Suppressor macrophage treated with lipopolysaccharide for 4 hours (primary cell): ENCODE results near the gene ATRNL1.
A peak's percentile ranks its signal among the peaks of the same experiment; 100 is the strongest.

Source experiments
- DNase-seq: peaks from one replicate; pipeline ENCODE4 v3.0.0-alpha.2; 2020

The ATRNL1 gene, protein sequence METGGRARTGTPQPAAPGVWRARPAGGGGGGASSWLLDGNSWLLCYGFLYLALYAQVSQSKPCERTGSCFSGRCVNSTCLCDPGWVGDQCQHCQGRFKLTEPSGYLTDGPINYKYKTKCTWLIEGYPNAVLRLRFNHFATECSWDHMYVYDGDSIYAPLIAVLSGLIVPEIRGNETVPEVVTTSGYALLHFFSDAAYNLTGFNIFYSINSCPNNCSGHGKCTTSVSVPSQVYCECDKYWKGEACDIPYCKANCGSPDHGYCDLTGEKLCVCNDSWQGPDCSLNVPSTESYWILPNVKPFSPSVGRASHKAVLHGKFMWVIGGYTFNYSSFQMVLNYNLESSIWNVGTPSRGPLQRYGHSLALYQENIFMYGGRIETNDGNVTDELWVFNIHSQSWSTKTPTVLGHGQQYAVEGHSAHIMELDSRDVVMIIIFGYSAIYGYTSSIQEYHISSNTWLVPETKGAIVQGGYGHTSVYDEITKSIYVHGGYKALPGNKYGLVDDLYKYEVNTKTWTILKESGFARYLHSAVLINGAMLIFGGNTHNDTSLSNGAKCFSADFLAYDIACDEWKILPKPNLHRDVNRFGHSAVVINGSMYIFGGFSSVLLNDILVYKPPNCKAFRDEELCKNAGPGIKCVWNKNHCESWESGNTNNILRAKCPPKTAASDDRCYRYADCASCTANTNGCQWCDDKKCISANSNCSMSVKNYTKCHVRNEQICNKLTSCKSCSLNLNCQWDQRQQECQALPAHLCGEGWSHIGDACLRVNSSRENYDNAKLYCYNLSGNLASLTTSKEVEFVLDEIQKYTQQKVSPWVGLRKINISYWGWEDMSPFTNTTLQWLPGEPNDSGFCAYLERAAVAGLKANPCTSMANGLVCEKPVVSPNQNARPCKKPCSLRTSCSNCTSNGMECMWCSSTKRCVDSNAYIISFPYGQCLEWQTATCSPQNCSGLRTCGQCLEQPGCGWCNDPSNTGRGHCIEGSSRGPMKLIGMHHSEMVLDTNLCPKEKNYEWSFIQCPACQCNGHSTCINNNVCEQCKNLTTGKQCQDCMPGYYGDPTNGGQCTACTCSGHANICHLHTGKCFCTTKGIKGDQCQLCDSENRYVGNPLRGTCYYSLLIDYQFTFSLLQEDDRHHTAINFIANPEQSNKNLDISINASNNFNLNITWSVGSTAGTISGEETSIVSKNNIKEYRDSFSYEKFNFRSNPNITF (N-terminal part only)

DNA sequence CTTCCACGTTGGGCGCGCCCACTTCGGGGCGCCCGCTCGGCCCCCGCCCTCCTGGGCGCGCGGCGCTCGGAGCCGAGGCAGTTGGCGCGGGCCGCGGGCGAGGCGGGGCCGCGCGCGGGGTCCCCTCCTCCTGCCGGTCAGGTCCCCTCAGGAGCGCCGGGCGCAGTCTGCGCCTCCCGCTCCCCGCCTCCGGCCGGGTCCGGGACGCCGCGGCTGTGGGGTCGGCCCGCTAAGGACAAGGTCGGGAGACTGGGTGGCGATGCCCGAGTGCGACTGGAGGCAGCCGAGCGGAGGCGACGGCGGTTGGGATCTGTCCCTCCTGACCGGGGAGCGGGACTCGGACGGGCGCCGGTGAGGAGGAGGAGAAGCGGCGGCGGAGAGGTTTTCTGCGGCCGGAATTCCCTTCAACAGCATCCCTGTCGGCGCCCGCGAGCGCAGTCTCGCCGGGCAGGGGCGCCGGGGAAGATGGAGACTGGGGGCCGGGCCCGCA is at the start of gene ATRNL1:
TSS of gene ATRNL1 (plus strand) at position 80 of the 490 bp plus-strand sequence. CDS start at position 466, 386 bp downstream.
- peak; percentile 1 for DNase-seq

DNA sequence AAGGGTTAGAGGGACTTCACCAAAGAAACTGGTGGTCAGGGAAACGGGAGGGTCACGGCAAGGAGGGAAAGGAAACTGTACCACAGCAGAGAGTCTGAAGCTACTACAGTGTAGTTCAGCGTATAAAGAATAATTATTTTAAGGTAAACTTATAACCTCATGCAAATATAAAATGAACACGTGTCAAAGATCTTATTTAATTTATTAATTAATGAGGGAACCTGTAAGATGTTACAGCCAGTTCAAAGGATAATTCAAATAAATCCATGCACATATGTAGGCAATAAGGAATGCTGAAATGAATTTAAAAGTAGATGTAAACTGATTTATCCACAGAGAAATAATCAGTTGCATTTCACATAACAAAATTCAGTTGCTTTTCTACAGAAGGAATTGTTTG is 49.4 kb upstream of the ATRNL1 start:
- no peak for DNase-seq

DNA sequence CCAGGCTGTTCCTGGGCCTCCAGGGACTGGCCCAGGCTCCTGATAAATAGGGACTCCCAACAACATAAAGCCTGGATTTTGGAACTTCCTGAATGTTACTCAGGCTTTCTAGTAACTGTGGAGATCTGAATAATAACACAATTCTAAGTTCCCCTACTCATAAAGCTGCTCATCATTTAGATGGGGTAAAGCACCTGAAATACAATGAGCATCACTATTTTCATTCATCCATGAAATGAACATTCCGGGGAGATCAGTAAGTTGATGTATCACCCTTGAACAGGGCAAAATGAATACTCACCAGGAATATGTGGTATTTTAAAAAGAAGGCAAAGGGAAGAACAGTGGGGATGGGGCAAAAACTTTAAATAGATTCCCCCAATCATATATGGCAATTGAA is 48.3 kb upstream of the ATRNL1 start:
- no peak for DNase-seq

DNA sequence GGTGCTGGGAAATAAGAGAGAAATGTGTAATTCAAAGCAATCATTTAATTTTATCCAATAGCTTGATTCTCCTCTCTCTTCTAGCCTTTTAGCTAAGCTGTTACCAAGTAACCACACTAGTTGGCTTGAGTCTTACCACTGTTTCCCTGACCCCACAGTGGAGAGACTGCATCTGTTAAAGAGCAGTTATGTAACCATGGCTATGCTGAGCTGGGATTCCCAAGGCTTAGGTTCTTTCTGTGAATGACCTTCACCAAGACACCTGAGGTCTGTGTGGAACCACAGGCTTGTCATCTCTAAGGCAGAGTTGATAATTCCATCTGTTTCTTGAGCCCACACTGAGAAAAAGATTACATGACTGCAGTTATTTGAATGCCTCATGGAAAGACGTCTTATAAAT is 47.7 kb upstream of the ATRNL1 start:
- no peak for DNase-seq

DNA sequence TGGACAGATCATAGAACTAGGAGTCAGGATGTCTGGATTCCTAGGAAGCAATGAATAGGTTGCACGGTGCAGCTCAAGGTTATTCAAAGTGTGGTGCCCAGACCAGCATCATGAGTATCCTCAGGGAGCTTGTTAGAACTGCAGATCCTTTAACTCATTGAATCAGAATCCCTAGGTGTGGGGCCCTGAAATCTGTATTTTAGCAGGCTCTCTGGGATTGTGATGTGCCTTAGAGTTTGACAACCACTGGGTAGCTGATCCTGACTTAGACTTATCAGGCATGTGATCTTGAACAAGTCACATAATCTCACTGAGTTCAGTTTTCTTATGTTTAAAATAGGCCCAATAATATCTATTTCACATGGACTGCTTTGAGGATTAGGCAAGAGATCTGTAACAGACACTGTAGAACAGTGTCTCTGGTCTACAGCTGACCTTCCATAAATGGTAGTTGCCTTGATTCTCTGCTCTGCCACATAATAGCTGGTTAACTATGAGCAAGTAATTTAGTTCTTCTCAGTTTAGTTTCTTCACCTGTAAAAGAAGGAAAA is 46.4 kb upstream of the ATRNL1 start:
- DNase-seq, result no peak

DNA sequence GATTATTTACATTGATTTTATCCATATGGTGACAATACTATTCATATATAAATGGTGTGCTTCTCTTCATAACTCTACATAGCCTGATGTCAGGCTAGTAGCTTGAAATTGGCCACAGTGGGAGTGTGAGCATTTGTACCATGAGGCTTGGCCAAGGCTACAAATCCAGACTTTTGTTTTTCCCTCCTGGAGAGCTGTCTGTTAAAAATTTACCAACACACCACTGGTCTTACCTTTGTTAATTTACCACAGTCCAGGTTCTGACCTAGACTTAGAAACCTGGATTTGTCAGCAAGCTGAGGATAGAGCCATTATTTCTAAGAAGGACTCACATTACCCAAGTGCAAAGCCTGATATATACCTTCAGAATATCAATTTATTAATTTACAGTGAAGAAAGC is 45.5 kb upstream of the ATRNL1 start:
- no peak for DNase-seq

DNA sequence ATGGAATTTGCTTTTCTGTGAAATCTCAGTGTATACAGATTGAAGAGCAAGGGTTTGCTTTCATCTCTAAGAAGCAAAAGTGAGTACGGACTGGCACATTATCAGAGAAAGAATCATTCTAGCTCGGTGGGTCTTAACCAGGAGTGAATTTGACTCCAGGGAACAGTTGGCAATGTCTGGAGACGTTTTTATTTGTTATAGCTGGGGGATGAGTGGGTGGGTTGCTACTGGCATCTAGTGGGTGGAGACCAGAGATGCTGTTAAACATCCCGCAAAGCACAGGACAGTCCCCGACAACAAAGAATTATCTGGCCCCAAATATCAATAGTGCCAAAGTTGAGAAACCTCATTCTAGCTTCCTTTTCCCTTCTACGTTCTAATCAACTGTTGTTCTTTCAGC is 43.8 kb upstream of the ATRNL1 start:
- no peak for DNase-seq

DNA sequence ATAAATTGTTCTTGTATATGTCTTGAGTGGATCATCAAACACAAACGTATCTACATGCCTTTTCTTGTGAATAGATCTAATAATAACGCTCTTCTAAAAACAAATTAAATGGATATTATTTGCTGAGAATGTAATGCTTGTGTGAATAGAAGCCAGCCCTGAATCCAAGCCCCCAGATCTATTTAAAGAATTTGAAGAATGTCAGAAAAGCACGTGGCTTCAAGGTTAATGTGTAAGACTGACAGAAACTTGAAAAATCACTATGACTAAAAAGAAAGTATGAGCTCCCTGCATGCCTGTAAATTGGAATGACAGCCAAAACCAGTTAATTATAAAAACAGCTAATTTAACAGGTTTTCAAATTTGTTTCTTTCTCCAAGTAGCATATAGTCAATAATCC is 43.2 kb upstream of the ATRNL1 start:
- DNase-seq, result no peak

DNA sequence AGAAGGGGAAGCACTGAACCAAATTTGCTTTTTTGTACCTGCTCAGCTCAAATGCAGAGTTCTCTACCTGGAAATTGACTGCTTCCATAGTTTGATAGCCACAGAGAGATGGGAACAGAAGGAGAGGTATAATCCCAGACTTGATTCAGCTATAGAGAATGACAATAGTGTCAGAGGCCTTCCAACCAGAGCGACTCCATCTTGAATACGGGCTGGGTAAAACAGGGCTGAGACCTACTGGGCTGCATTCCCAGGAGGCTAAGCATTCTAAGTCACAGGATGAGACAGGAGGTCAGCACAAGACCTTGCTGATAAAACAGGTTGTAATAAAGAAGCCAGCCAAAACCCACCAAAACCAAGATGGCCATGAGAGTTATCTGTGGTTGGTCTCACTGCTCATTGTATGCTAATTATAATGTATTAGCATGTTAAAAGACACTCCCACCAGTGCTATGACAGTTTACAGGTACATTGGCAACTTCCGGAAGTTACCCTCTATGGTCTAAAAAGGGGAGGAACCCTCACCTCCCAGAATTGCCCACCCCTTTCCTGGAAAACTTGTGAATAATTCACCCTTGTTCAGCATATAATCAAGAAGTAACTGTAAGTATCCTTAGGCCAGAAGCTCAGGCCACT is 42.7 kb upstream of the ATRNL1 start:
- no peak for DNase-seq

DNA sequence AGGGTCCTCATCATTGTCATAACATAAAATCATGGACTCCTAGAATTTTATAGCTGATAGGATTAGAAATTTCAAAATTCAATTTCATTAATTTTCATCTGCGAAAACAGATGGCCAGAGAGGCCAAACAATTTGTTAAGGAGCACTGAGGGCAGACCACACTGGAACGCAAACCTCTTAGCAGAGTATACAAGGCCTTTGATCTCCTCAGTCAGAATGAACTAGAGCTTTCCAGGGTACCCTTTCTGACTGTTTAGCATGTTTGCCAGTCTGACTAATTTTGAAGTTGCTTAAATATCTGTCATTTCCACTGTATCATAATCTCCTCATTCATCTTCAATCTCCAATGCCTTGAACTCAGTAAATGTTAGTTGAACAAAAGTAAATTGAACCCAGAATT is 41.9 kb upstream of the ATRNL1 start:
- no peak for DNase-seq

DNA sequence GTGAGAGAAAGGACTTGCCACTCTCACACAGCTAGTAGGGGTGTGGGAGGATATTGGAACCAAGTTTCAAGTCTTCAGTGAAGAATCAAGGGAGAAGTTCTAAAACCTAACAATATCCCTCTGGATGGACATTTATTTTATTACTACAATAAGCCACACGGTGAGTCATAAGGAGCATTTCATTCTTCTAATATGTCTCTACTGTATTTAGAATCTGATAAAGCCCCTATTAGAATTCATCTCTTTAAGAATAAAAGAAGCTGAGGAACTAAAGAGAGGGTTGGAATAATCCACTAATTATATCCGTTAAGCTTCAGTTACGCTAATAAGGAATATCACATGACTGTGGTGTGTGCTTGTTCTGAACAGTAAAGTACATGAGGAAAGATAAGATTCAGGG is 40.9 kb upstream of the ATRNL1 start:
- DNase-seq, result no peak

DNA sequence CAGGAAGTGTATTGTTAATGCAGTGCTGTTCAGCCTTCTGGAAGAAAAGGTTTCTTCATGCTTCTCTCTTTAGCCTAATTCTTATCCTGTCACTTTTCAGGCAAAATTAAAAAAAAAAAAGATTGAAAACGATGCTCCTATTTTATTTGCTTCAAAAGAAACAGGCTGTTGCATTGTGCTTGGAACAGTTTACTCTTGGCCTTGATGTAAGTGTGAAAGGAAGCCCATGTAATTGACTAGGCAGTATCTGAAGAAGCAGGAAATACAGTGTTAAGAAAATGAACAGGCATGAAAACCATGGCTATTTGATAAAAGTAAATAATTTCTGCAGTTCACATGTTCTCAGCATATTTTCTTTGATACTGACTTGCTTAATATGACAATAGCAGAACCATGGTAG is 40.4 kb upstream of the ATRNL1 start:
- DNase-seq, result no peak

DNA sequence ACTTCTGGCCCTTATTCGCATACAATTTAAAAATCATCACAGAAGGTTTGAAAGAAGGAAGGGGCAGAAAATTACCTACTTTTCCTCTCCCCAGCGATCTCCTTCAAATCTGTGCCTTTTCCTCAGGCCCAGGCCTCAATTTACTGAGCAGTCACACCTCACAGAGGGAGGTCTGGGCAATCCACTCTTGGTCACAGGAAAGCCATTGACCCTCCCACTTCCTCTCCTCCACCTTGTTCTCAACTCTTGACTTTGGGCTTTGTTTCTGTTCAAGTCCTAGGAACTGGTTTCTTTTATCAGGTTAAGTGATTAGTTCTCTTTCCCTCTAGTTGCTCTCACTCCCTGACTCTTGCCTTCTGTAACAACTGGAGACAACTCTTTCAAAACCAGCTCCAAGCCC is 37.0 kb upstream of the ATRNL1 start:
- DNase-seq, result no peak

DNA sequence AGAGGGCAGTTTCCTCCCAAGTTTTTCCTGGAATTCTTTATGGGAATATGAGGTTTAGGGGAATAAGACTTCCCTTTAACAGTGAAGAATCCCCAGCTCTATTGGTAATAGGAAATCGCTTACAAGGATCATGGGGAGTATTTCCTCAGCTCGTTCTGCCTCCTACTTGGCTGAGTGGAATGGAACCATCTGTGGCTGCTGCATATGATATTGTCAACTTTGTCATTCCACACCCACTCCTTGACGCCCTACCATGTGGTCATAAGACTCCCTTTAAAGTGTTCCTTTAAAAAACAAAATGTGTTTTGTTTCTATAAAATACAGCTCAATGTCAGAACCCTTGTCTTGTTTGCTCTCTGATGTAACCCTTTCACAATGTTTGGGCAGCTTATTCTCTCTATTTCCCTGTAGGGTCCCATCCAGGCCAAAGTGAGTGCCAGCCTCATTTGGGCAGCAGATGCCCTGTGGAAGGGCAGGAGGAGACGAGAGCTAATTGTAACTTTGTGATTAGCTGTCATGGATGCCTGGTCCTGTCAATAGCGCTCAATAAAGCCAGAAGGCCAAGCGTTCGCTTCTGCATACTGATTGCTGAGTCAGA is 33.8 kb upstream of the ATRNL1 start:
- no peak for DNase-seq

DNA sequence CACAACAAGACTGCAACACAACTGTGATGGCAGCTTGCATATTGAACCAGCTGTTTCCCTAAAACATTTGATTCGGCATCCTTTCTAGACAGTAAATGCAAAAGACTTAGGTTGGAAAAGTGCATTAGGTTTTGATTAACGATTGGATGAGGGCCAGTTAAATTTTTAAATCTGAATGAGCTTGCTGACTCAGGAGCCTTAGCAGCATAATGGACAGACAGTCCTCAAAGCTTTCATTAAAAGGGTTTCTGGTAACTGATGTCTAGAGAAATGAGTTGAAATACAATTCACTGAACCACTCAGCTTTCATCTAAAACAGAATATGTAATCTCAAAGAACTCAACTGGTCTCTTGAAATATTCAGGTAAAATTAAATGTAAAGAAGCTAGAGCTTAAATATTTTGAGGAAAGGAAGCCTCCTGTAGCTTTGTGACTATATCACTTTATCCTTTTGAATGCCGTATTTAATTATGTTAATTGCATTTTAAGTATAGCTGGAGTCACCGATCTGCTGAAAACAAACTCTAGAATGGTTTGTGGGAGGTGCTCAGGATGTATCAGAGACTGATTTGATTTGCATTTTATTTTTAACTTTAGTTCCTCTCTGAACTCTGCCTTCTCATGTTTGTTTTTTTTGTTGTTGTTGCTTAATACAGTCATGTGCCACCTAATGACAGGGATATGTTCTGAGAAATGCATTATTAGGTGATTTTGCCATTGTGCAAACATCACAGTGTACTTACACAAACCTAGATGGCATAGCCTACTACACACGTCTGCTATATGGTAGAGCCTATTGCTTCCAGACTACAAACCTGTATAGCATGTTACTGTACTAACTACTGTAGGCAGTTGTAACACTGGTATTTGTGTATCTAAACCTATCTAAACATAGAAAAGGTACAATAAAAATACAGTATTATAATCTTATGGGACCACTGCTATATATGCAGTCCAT is 29.2 kb upstream of the ATRNL1 start:
- DNase-seq, result no peak

DNA sequence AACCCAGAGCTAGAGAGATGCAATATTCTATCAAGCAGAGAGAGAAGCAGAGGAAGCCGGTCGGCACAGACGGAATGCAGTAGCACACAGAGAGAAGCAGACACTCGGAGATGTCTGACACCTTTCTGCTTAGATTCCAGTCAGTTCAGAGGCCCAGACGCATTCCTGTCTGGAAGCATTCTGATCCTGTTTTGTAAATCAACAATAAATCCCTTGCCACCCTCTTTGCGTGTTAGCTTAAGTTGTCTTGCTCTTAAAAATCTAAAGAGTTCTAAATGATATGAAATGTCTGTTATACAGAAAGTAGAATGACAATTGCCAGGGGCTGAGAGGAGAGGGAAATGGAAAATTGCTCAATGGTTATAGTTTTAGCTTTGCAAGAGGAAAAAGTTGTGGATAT is 27.4 kb upstream of the ATRNL1 start:
- no peak for DNase-seq

DNA sequence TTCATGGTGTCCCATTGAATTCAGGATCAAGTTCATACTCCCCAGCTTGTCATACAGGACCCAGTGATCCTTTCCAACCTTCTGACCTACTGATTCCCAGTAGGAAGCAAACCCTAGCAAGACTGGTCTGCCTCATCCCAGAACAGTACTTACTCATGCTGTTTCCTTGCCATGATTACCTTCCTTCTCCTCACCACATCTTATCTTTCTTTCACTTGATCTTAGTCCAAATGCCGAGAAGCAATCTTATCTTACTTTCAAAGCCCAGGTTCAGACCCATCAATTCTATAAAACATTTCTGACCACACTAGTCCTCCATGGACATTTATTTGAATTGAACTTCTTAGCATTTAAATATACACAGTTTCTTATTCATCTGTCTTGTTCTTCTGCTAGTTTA is 26.6 kb upstream of the ATRNL1 start:
- DNase-seq, result no peak

DNA sequence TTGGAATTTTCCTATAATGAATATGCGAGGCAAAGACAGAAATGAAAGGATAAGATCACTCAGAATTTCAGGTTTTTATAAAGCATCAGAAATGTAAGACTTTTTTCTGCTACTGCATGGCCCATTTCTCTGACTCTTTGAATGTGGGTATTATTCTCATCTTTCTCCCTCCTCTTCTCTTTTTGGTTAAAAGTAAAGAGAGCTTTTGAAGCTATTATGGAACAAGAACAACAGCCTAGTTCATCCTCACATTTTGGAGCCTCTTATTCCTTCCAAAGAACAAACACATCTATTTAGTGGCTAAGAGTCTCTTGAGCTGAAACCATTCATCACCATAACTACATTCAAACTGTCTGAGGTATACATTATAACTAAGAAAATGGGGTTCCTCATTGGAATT is 19.4 kb upstream of the ATRNL1 start:
- DNase-seq, result no peak

DNA sequence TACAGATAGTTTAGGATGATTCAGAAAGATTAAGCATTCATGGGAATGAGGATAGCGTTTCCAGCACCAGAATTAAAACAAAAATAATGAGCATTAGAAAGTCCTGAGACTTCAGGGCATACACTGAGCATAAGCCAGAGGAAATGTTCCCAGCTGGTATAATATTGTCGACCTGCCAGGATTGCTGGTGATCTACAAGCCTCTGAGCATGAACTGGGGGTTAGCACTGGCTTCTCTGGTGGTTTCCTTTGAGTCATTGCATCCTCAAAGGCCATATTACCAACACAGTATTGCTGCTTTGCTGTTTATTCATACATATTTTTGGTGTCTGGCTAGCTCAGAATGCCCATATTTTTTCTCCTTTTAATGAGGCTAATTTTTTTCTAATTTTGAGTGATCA is 10.7 kb upstream of the ATRNL1 start:
- no peak for DNase-seq

DNA sequence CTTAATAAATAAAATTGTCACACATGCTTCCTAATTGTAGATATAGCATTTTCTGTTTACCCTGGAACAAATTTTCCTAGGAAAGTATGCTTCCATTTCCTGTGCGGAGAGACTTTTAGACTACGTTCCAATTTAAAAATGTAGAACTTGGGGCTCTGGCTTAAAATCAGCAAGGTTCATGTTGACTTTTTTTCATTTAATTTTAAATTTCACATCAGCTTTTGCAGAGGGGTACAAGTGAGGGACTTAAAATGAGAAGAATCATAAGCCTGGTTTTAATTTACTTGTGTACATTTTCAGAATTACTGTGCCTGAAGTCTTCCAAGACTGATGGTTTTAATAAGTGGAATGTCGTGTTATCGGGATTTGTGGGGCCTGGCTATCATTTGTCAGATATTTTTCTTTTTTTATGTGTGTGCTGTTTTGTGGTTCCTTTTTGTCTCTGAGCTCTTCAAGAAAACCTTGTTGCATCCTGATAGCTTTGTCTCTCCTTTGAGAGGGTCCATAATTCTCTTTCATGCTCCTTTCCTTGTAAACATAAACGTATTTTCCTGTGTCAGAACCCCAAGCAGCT is 8.8 kb upstream of the ATRNL1 start:
- DNase-seq, result no peak

DNA sequence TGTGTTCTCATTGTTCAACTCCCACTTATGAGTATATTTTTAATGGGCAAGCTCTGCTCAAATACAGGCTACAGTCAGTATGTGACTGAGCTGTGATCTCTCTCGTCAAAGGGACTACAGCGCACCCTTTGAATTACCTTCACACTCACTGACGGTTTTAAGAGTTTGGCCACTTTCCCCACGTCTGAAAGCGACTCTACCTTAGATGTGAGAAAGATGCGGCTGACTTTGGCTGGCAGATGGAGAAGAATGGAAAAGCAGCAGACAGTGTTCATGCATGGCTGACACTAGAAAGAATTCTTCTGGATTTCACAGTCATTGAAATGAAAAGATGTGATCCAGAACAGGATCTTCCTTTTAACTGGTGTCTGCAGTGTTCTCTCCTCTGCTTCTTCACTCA is 2.0 kb upstream of the ATRNL1 start:
- no peak for DNase-seq
